PC-9 (cell line): ENCODE measurements around the gene PIP5K1B. TPM values are rescaled to one million over a fixed set of nuclear protein-coding genes. Genes with fewer than 3 reads are reported as not detected.

Source experiments
- BruUV-seq: library from RNA; stranded (reverse); fragments of 400-500 nt; replicated peaks from 2 replicates; lab custom pipeline; 2021; lab: Mats Ljungman, UMichigan
- CTCF ChIA-PET: fragments of 300-600 bp; sonication (Branson Sonifier 250); formaldehyde crosslinking; loops from one replicate; lab custom pipeline; 2022; ENCODE audit warnings: antibody characterized with exemption; lab: Charles Lee
- POLR2A ChIA-PET: fragments of 300-600 bp; sonication (Branson Sonifier 250); formaldehyde crosslinking; loops from one replicate; lab custom pipeline; 2022; ENCODE audit warnings: antibody characterized with exemption; ENCODE audit not compliant: unreplicated experiment; lab: Charles Lee
- DNase-seq, 2 experiments: peaks; one replicate each; pipeline versions ENCODE4 v3.0.0 to v3.0.0-alpha.2; 2015 to 2022; ENCODE audit warnings: mixed read lengths in 1 of 2
- H2AFZ ChIP-seq: fragments of 200-600 bp; sonication (generic); 2 replicates; pipeline ENCODE4 v1.8.1; 2017; ENCODE audit warnings: antibody characterized with exemption
- H3F3A ChIP-seq: fragments of 200-600 bp; sonication (generic); 2 replicates; pipeline ENCODE4 v1.8.1; 2017; ENCODE audit warnings: antibody characterized with exemption, mild to moderate bottlenecking, low read depth; ENCODE audit not compliant: insufficient read depth
- H3K27ac ChIP-seq: fragments of 200-600 bp; sonication (generic); 2 replicates; pipeline ENCODE4 v1.6.1; 2016; ENCODE audit warnings: mixed run types
- H3K27me3 ChIP-seq: fragments of 200-600 bp; sonication (generic); 2 replicates; pipeline ENCODE4 v1.6.1; 2016; ENCODE audit warnings: low read depth, mixed run types; ENCODE audit not compliant: insufficient read depth
- H3K36me3 ChIP-seq: fragments of 200-600 bp; sonication (generic); 2 replicates; pipeline ENCODE4 v1.6.1; 2016; ENCODE audit warnings: low read depth, mixed run types
- H3K4me1 ChIP-seq: fragments of 200-600 bp; sonication (generic); replicated peaks from 2 replicates; pipeline ENCODE4 v1.6.1; 2016; ENCODE audit warnings: mixed run types; ENCODE audit not compliant: insufficient read depth
- H3K4me2 ChIP-seq: fragments of 200-600 bp; sonication (generic); 2 replicates; pipeline ENCODE4 v1.6.1; 2017; ENCODE audit warnings: mixed run types
- H3K4me3 ChIP-seq: fragments of 200-600 bp; sonication (generic); 2 replicates; pipeline ENCODE4 v1.6.1; 2016; ENCODE audit warnings: mixed run types
- H3K79me2 ChIP-seq: fragments of 200-600 bp; sonication (generic); 2 replicates; pipeline ENCODE4 v1.6.1; 2017; ENCODE audit warnings: low read depth, mixed run types
- H3K9me2 ChIP-seq: fragments of 200-600 bp; sonication (generic); 2 replicates; pipeline ENCODE4 v1.8.1; 2017; ENCODE audit warnings: mild to moderate bottlenecking; ENCODE audit not compliant: insufficient read depth
- H3K9me3 ChIP-seq: fragments of 200-600 bp; sonication (generic); 2 replicates; pipeline ENCODE4 v1.8.1; 2016; ENCODE audit warnings: low read depth; ENCODE audit not compliant: insufficient read depth
- H4K20me1 ChIP-seq: fragments of 200-600 bp; sonication (generic); 2 replicates; pipeline ENCODE4 v1.8.1; 2017; ENCODE audit not compliant: insufficient read depth
- EZH2 ChIP-seq: fragments of 200-600 bp; sonication (generic); IDR thresholded peaks from 2 replicates; pipeline ENCODE4 v1.8.0; 2017; ENCODE audit warnings: antibody characterized with exemption, low read depth
- intact Hi-C: fragments of 100-400 bp; cut with micrococcal nuclease; formaldehyde crosslinking; loops from one replicate; pipeline ENCODE4 v1.10.0; 2022; ENCODE audit not compliant: unreplicated experiment
- total RNA-seq: library from RNA; stranded (reverse); gene quantifications from 2 replicates; pipeline ENCODE4 v1.2.3, GENCODE V29; 2021
- TF ChIP-seq, protein P1 (sequence below): fragments of 200-600 bp; sonication (generic); conservative IDR thresholded peaks from 2 replicates; pipeline ENCODE4 v1.6.1; 2017; ENCODE audit warnings: mixed run types, antibody characterized with exemption, mild to moderate bottlenecking, moderate library complexity

The PIP5K1B gene
- total RNA-seq, 1 experiment from 2014 or later, result not detected

- DNase-seq, result no peak
- CTCF ChIA-PET, result no interaction called here
- no peaks in the 10 kb centered on the region for H3K9me2 ChIP-seq
Measured at GRCh38 chr9:68817079-68817875, 112.2 kb downstream of the PIP5K1B start.

DNA sequence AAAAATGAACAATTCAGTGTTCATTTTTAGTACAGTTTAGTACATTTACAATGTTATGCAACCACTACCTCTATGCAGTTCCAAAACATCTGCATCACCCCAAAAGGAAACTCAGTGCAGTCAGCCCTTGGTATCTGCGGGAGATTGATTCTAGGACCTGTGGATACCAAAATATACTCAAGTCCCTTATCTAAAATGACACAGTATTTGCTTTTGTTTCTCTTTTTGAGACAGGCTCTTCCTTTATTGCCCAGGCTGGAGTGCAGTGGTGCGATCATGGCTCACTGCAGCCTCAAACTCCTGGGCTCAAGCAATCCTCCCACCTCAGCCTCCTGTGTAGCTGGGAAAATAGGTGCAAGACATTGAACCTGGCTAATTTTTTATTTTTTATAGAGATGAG lies 114.0 kb downstream of the PIP5K1B start:
- Histone ChIP-seq H3K4me1 (no peaks in the 10 kb centered on the region), H3K4me2 (no peak overlapping the region), H3F3A (no peaks in the 10 kb centered on the region), H3K36me3 (no peaks in the 10 kb centered on the region), H3K9me2 (no peaks in the 10 kb centered on the region), H2AFZ (no peak overlapping the region), H3K9me3 (no peaks in the 10 kb centered on the region), H3K27ac (no peak overlapping the region), H3K27me3 (peaks cover 31% of the 10 kb centered on the region), H4K20me1 (no peaks in the 10 kb centered on the region), H3K79me2 (no peaks in the 10 kb centered on the region), H3K4me3 (no peak overlapping the region)
- no peak for DNase-seq
- TF ChIP-seq EZH2, result no peak
- TF ChIP-seq, protein P1, sequence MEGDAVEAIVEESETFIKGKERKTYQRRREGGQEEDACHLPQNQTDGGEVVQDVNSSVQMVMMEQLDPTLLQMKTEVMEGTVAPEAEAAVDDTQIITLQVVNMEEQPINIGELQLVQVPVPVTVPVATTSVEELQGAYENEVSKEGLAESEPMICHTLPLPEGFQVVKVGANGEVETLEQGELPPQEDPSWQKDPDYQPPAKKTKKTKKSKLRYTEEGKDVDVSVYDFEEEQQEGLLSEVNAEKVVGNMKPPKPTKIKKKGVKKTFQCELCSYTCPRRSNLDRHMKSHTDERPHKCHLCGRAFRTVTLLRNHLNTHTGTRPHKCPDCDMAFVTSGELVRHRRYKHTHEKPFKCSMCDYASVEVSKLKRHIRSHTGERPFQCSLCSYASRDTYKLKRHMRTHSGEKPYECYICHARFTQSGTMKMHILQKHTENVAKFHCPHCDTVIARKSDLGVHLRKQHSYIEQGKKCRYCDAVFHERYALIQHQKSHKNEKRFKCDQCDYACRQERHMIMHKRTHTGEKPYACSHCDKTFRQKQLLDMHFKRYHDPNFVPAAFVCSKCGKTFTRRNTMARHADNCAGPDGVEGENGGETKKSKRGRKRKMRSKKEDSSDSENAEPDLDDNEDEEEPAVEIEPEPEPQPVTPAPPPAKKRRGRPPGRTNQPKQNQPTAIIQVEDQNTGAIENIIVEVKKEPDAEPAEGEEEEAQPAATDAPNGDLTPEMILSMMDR, result no peak
- POLR2A ChIA-PET, result no interaction called here
- CTCF ChIA-PET, result no interaction called here
- intact Hi-C loops, result no loop called here
- no TSS peak for BruUV-seq

More at GRCh38 chr9:68817079-68817875, 112.2 kb downstream of the PIP5K1B start:
- Histone ChIP-seq H3K79me2 (no peaks in the 10 kb centered on the region), H4K20me1 (no peaks in the 10 kb centered on the region), H3F3A (no peaks in the 10 kb centered on the region), H3K4me1 (no peaks in the 10 kb centered on the region), H2AFZ (no peak overlapping the region), H3K9me3 (no peaks in the 10 kb centered on the region), H3K36me3 (no peaks in the 10 kb centered on the region), H3K27ac (no peak overlapping the region), H3K4me2 (no peak overlapping the region), H3K4me3 (no peak overlapping the region), H3K27me3 (peaks cover 48% of the 10 kb centered on the region)
- POLR2A ChIA-PET, result no interaction called here
- no TSS peak for BruUV-seq
- TF ChIP-seq EZH2, result no peak
- TF ChIP-seq, protein P1, result no peak
- intact Hi-C loops, result no loop called here

DNA sequence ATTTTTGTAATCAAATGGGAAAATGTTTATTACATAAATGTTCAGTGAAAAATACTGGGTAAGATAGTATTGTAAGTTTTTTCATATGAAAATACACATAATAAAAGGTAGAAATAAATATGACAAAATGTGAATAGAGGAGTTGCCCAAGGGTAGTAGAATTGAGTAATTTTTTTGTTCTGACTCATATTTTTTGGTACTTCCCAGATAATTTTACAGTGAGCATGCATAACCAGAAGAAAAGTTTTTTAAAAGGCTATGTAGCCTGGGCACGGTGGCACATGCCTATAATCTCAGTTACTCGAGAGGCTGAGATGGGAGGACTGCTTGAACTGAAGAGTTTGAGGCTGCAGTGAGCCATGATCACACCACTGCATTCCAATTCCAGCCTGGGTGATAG lies 116.9 kb downstream of the PIP5K1B start:
- Histone ChIP-seq H3K27ac (no peak overlapping the region), H3K4me1 (no peaks in the 10 kb centered on the region), H3K36me3 (no peaks in the 10 kb centered on the region), H3F3A (no peaks in the 10 kb centered on the region), H3K27me3 (peaks cover 42% of the 10 kb centered on the region; the same call in 1 of the 2 replicates), H3K9me2 (no peaks in the 10 kb centered on the region), H2AFZ (no peak overlapping the region), H4K20me1 (no peaks in the 10 kb centered on the region), H3K79me2 (no peaks in the 10 kb centered on the region), H3K4me3 (no peak overlapping the region), H3K4me2 (no peak overlapping the region), H3K9me3 (no peaks in the 10 kb centered on the region)
- ChIA-PET POLR2A (interaction anchor here (0.5 kb wide), 1 partner anchor 14 kb away, joined by 5 read pairs; no protein-coding TSS in a partner anchor), CTCF (no interaction called here)
- intact Hi-C loops, result no loop called here
- DNase-seq, result no peak
- no TSS peak for BruUV-seq
- TF ChIP-seq, protein P1, result no peak
- TF ChIP-seq EZH2, result no peak
